A549 (cell line): ENCODE results near the gene BAZ1B. TPM values are rescaled to one million over a fixed set of nuclear protein-coding genes. Genes with fewer than 3 reads are reported as not detected.

Source experiments
- ATAC-seq, 2 experiments: fragments of 200-7000 bp in 1 of 2; fragments of >200 bp in 1 of 2; cut with Nextera tagmentation in 1 of 2; cut with Tn5 transposase in 1 of 2; 3 replicates each; pipeline versions ENCODE4 v1.8.0 to v1.9.1; 2018 to 2020; ENCODE audit warnings: mild to moderate bottlenecking in 1 of 2, moderate library complexity in 1 of 2
- CTCF ChIA-PET: fragments of 300-600 bp; sonication (Branson Sonifier 250); formaldehyde crosslinking; extraction: SDS; loops from one replicate; lab custom pipeline; 2021; ENCODE audit warnings: antibody characterized with exemption, inconsistent platforms; lab: Yijun Ruan, JAX
- POLR2A ChIA-PET: fragments of 350-600 bp; formaldehyde crosslinking; extraction: SDS; loops from one replicate; lab custom pipeline; 2021; ENCODE audit warnings: antibody characterized with exemption, inconsistent platforms; lab: Yijun Ruan, JAX
- DNase-seq, 2 experiments: peaks; one replicate each; pipeline versions ENCODE4 v3.0.0 to v3.0.0-alpha.2; 2011 to 2016; ENCODE audit warnings: low read depth in 1 of 2, low spot score in 1 of 2
- FAIRE-seq: peaks from 2 replicates; lab custom pipeline; 2011; peaks lifted over from hg19 to GRCh38; lab: Jason Lieb, UNC
- H3K27ac ChIP-seq, 2 experiments: fragments of >200 bp; sonication (Bioruptor Twin); formaldehyde crosslinking; 3 replicates each; pipeline ENCODE4 v1.5.1; 2016 to 2017
- H3K4me1 ChIP-seq: fragments of >200 bp; sonication (Bioruptor Twin); formaldehyde crosslinking; 3 replicates; pipeline ENCODE4 v1.6.1; 2016
- H3K4me2 ChIP-seq: fragments of >200 bp; sonication (Bioruptor Twin); formaldehyde crosslinking; 3 replicates; pipeline ENCODE4 v1.6.1; 2016
- H3K4me3 ChIP-seq: fragments of >200 bp; sonication (Bioruptor Twin); formaldehyde crosslinking; 3 replicates; pipeline ENCODE4 v1.5.1; 2016
- H3K9me3 ChIP-seq: fragments of >200 bp; sonication (Bioruptor Twin); formaldehyde crosslinking; 3 replicates; pipeline ENCODE4 v1.6.1; 2016
- BHLHE40 ChIP-seq: IDR thresholded peaks from 2 replicates; pipeline ENCODE4 v1.6.1; 2012; ENCODE audit warnings: low read depth, low read length, inconsistent platforms
- CHD2 ChIP-seq: fragments of 150-350 bp; IDR thresholded peaks from 2 replicates; pipeline ENCODE4 v1.6.1; 2014; ENCODE audit warnings: low read length; ENCODE audit not compliant: partially characterized antibody
- EHF ChIP-seq: fragments of 250-450 bp; sonication (Bioruptor Pico); IDR thresholded peaks from 2 replicates; pipeline ENCODE4 v1.5.0; 2020; ENCODE audit warnings: mild to moderate bottlenecking
- EP300 ChIP-seq, 2 experiments: fragments of >200 bp; sonication (Bioruptor Twin); formaldehyde crosslinking; IDR thresholded peaks; 2 replicates in 1 of 2; 3 replicates in 1 of 2; pipeline ENCODE4 v1.6.1; 2016 to 2017
- GATA3 ChIP-seq: IDR thresholded peaks from 2 replicates; pipeline ENCODE4 v1.6.1; 2012; ENCODE audit warnings: borderline replicate concordance
- HEYL ChIP-seq: fragments of 250-450 bp; sonication (Bioruptor Pico); IDR thresholded peaks from 2 replicates; pipeline ENCODE4 v1.8.0; 2021; ENCODE audit warnings: mild to moderate bottlenecking, moderate library complexity
- HOXB5 ChIP-seq: fragments of 250-450 bp; sonication (Bioruptor Pico); IDR thresholded peaks from 2 replicates; pipeline ENCODE4 v1.5.0; 2020; ENCODE audit warnings: mild to moderate bottlenecking, moderate library complexity
- KDM1A ChIP-seq: fragments of 200-600 bp; sonication (generic); IDR thresholded peaks from 2 replicates; pipeline ENCODE4 v1.6.1; 2016; ENCODE audit warnings: low read depth, mild to moderate bottlenecking
- KDM5A ChIP-seq: fragments of 200-600 bp; sonication (generic); IDR thresholded peaks from 2 replicates; pipeline ENCODE4 v1.6.1; 2016; ENCODE audit warnings: antibody characterized with exemption, mild to moderate bottlenecking
- MAZ ChIP-seq: fragments of 150-350 bp; IDR thresholded peaks from 2 replicates; pipeline ENCODE4 v1.6.1; 2014; ENCODE audit warnings: antibody characterized with exemption, low read depth, low read length, borderline replicate concordance
- MYC ChIP-seq: IDR thresholded peaks from 2 replicates; pipeline ENCODE4 v1.6.1; 2012; ENCODE audit warnings: mild to moderate bottlenecking, inconsistent platforms, low read length, improper control_type of control experiment, borderline replicate concordance
- NFE2L2 ChIP-seq: fragments of 150-350 bp; conservative IDR thresholded peaks from 2 replicates; pipeline ENCODE4 v1.6.1; 2014; ENCODE audit warnings: low read length
- NR3C1 ChIP-seq: fragments of >200 bp; sonication (Bioruptor Twin); formaldehyde crosslinking; IDR thresholded peaks from 3 replicates; pipeline ENCODE4 v1.6.1; 2017
- PHF8 ChIP-seq: fragments of 200-600 bp; sonication (generic); IDR thresholded peaks from 2 replicates; pipeline ENCODE4 v1.6.1; 2016; ENCODE audit warnings: low read depth, mild to moderate bottlenecking, antibody characterized with exemption, moderate library complexity, borderline replicate concordance
- POLR2A ChIP-seq: IDR thresholded peaks from 2 replicates; pipeline ENCODE4 v1.6.1; 2012; ENCODE audit warnings: mild to moderate bottlenecking, low read length
- RARB ChIP-seq: fragments of 250-450 bp; sonication (Bioruptor Pico); IDR thresholded peaks from 2 replicates; pipeline ENCODE4 v1.8.0; 2021; ENCODE audit warnings: mild to moderate bottlenecking, moderate library complexity
- SMC3 ChIP-seq: fragments of >200 bp; sonication (Bioruptor Twin); formaldehyde crosslinking; IDR thresholded peaks from 3 replicates; pipeline ENCODE4 v1.6.1; 2018; ENCODE audit warnings: inconsistent platforms
- SREBF2 ChIP-seq: fragments of 450-650 bp; IDR thresholded peaks from 2 replicates; pipeline ENCODE4 v1.6.1; 2014; ENCODE audit warnings: mild to moderate bottlenecking, moderate library complexity
- TFCP2L1 ChIP-seq: fragments of 250-450 bp; sonication (Bioruptor Pico); IDR thresholded peaks from 2 replicates; pipeline ENCODE4 v1.5.0; 2021; ENCODE audit warnings: mild to moderate bottlenecking
- ZC3H11A ChIP-seq: fragments of 450-650 bp; IDR thresholded peaks from 2 replicates; pipeline ENCODE4 v1.6.1; 2014; ENCODE audit warnings: antibody characterized with exemption, mild to moderate bottlenecking
- WGBS: methylation state at CpG from one replicate; pipeline ENCODE4 v1.1.6; 2017; ENCODE audit errors: missing lambda C conversion rate; 5-methylcytosine and 5-hydroxymethylcytosine counted together
- polyA plus RNA-seq, 4 experiments: library from polyadenylated mRNA; depleted of rRNA in 3 of 4; stranded (reverse); fragments of >200 nt; fragmentation: RNase III in 1 of 4; extraction: RNeasy Plus Mini Kit Qiagen cat#74134 plus additional on column Dnase treatment in 1 of 4; gene quantifications; 2 replicates in 3 of 4; 3 replicates in 1 of 4; pipeline ENCODE4 v1.2.3, GENCODE V29; 2011 to 2017
- TF ChIP-seq, protein P1 (sequence below): IDR thresholded peaks from 2 replicates; pipeline ENCODE4 v1.6.1; 2012
- TF ChIP-seq, protein P2 (sequence below): fragments of 150-350 bp; IDR thresholded peaks from 2 replicates; pipeline ENCODE4 v1.6.1; 2014; ENCODE audit warnings: low read depth, mild to moderate bottlenecking, low read length
- TF ChIP-seq, protein P3 (sequence below): fragments of 250-450 bp; sonication (Bioruptor Pico); IDR thresholded peaks from 2 replicates; pipeline ENCODE4 v1.5.0; 2021; ENCODE audit warnings: mild to moderate bottlenecking, moderate library complexity, borderline replicate concordance
- TF ChIP-seq, protein P4 (sequence below): fragments of 200-600 bp; sonication (generic); IDR thresholded peaks from 2 replicates; pipeline ENCODE4 v1.6.1; 2016; ENCODE audit warnings: antibody characterized with exemption, mild to moderate bottlenecking, moderate library complexity

BAZ1B gene
- polyA plus RNA-seq, 2 of the 4 experiments (the other 2 are of a cell fraction), result 54.8 to 66.8 TPM

DNA sequence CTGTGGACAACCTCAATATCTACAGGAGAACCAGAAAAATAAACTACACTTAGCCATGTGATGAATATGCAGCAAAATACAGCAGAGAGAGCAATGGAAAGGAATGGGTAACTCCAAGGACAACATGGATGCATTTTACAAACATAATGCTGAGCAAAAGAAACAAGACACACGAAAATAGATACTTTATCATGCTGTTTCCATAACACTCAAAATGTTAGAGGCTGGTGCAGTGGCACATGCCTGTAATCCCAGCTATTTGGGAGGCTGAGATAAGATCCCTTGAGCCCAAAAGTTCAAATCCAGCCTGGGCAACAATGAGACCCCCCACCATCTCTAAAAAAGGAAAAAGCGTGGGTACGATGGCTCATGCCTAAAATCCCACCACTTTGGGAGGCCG, 27.1 kb upstream of the BAZ1B start:
- no peaks in the 10 kb centered on the region for H3K4me1 ChIP-seq
- CTCF ChIA-PET, result interaction anchor here (0.7 to 1.0 kb wide), 2 partner anchors 9 to 11 kb away, joined by 3 read pairs; no protein-coding TSS in a partner anchor
- TF ChIP-seq, protein P1, sequence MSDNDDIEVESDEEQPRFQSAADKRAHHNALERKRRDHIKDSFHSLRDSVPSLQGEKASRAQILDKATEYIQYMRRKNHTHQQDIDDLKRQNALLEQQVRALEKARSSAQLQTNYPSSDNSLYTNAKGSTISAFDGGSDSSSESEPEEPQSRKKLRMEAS, result no peak
- TF ChIP-seq EHF (CRISPR knock-in tag) (no peak), RARB (CRISPR knock-in tag) (no peak), MYC (no peak), KDM1A (no peak), EP300 (IDR thresholded peaks at IDR 0.05) (no peak), KDM5A (no peak), MAZ (no peak), HEYL (no peak), POLR2A (no peak), NFE2L2 (no peak), ZC3H11A (no peak), GATA3 (no peak), TFCP2L1 (CRISPR knock-in tag) (no peak), BHLHE40 (no peak), PHF8 (no peak)
- TF ChIP-seq, protein P2, sequence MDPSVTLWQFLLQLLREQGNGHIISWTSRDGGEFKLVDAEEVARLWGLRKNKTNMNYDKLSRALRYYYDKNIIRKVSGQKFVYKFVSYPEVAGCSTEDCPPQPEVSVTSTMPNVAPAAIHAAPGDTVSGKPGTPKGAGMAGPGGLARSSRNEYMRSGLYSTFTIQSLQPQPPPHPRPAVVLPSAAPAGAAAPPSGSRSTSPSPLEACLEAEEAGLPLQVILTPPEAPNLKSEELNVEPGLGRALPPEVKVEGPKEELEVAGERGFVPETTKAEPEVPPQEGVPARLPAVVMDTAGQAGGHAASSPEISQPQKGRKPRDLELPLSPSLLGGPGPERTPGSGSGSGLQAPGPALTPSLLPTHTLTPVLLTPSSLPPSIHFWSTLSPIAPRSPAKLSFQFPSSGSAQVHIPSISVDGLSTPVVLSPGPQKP, result no peak
- TF ChIP-seq, protein P3, sequence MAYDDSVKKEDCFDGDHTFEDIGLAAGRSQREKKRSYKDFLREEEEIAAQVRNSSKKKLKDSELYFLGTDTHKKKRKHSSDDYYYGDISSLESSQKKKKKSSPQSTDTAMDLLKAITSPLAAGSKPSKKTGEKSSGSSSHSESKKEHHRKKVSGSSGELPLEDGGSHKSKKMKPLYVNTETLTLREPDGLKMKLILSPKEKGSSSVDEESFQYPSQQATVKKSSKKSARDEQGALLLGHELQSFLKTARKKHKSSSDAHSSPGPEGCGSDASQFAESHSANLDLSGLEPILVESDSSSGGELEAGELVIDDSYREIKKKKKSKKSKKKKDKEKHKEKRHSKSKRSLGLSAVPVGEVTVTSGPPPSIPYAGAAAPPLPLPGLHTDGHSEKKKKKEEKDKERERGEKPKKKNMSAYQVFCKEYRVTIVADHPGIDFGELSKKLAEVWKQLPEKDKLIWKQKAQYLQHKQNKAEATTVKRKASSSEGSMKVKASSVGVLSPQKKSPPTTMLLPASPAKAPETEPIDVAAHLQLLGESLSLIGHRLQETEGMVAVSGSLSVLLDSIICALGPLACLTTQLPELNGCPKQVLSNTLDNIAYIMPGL (CRISPR knock-in tag), result no peak
- TF ChIP-seq, protein P4, sequence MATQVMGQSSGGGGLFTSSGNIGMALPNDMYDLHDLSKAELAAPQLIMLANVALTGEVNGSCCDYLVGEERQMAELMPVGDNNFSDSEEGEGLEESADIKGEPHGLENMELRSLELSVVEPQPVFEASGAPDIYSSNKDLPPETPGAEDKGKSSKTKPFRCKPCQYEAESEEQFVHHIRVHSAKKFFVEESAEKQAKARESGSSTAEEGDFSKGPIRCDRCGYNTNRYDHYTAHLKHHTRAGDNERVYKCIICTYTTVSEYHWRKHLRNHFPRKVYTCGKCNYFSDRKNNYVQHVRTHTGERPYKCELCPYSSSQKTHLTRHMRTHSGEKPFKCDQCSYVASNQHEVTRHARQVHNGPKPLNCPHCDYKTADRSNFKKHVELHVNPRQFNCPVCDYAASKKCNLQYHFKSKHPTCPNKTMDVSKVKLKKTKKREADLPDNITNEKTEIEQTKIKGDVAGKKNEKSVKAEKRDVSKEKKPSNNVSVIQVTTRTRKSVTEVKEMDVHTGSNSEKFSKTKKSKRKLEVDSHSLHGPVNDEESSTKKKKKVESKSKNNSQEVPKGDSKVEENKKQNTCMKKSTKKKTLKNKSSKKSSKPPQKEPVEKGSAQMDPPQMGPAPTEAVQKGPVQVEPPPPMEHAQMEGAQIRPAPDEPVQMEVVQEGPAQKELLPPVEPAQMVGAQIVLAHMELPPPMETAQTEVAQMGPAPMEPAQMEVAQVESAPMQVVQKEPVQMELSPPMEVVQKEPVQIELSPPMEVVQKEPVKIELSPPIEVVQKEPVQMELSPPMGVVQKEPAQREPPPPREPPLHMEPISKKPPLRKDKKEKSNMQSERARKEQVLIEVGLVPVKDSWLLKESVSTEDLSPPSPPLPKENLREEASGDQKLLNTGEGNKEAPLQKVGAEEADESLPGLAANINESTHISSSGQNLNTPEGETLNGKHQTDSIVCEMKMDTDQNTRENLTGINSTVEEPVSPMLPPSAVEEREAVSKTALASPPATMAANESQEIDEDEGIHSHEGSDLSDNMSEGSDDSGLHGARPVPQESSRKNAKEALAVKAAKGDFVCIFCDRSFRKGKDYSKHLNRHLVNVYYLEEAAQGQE, result no peak
- POLR2A ChIA-PET, result interaction anchor here (0.7 kb wide), 1 partner anchor 12 kb away, joined by 3 read pairs; no protein-coding TSS in a partner anchor
- DNase-seq (no peak), FAIRE-seq (no peak), ATAC-seq (no peak)
- no peak overlapping the region for H3K27ac ChIP-seq
- no peak overlapping the region for H3K4me2 ChIP-seq
- no peak overlapping the region for H3K4me3 ChIP-seq
- H3K9me3 ChIP-seq, result no peaks in the 10 kb centered on the region
- 88% methylated on average over 4 of the region's 4 CpGs for WGBS

DNA sequence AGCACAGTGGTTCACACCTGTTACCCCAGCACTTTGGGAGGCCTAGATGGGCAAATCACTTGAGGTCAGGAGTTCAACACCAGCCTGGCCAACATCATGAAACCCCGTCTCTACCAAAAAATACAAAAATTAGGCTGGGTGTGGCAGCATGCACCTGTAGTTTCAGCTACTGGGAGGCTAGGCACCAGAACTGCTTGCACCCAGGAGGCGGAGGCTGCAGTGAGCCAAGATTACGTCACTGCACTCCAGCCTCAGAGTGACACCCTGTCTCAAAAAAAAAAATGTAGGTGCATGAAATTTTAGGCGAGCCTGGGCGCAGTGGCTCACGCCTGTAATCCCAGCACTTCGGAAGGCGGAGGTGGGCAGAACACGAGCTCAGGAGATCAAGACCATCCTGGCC, 25.7 kb upstream of the BAZ1B start:
- Histone ChIP-seq H3K4me2 (no peak overlapping the region), H3K27ac (no peak overlapping the region), H3K4me3 (no peak overlapping the region), H3K9me3 (no peaks in the 10 kb centered on the region), H3K4me1 (no peaks in the 10 kb centered on the region)
- 91% methylated on average over 9 of the region's 9 CpGs for WGBS
- no peak for DNase-seq
- ChIA-PET POLR2A (interaction anchor here (1.7 kb wide), 1 partner anchor 9 kb away, joined by 9 read pairs; the partner anchor contains the start of gene BCL7B), CTCF (interaction anchor here (1.0 to 1.9 kb wide), 3 partner anchors 25 to 187 kb away, joined by 3 to 5 read pairs (median 4); no protein-coding TSS in a partner anchor)
- TF ChIP-seq SMC3, result no peak
- TF ChIP-seq EP300 (IDR thresholded peaks at IDR 0.05), result no peak
- TF ChIP-seq CHD2, result no peak
- TF ChIP-seq SREBF2, result no peak
- TF ChIP-seq NR3C1, result no peak
- TF ChIP-seq HOXB5 (CRISPR knock-in tag), result no peak
- no peak for FAIRE-seq
- no peak for ATAC-seq
